Small intestine (tissue), 7 donors: ENCODE results near the gene OGFOD2. TPM values are rescaled to one million over a fixed set of nuclear protein-coding genes. Genes with fewer than 3 reads are reported as not detected.

ENCODE experiments used
- DNase-seq, 2 donors: peaks; one replicate each; pipeline versions ENCODE4 v3.0.0 to v3.0.0-alpha.2; 2013
- FAIRE-seq: peaks from 2 replicates; lab custom pipeline; 2012; peaks lifted over from hg19 to GRCh38; lab: Jason Lieb, UNC
- H3K27ac ChIP-seq, 3 donors: one replicate each; pipeline ENCODE4 v1.5.1; 2013; ENCODE audit warnings: low read length in 2 of 3, mild to moderate bottlenecking in 2 of 3, control low read depth in 1 of 3, inconsistent platforms in 1 of 3, low read depth in 1 of 3, moderate library complexity in 1 of 3
- H3K27me3 ChIP-seq, 3 donors: one replicate each; pipeline ENCODE4 v1.6.1; 2013; ENCODE audit warnings: low read length in 3 of 3, inconsistent platforms in 1 of 3; ENCODE audit not compliant: control insufficient read depth in 3 of 3, insufficient read depth in 3 of 3
- H3K36me3 ChIP-seq, 3 donors: one replicate each; pipeline ENCODE4 v1.6.1; 2013; ENCODE audit warnings: low read length in 3 of 3, inconsistent platforms in 1 of 3, low read depth in 1 of 3, mild to moderate bottlenecking in 1 of 3, moderate library complexity in 1 of 3; ENCODE audit not compliant: control insufficient read depth in 3 of 3, insufficient read depth in 2 of 3
- H3K4me1 ChIP-seq, 3 donors: one replicate each; pipeline ENCODE4 v1.6.1; 2013; ENCODE audit warnings: low read length in 2 of 3, inconsistent platforms in 1 of 3, low read depth in 1 of 3, mild to moderate bottlenecking in 1 of 3, moderate library complexity in 1 of 3; ENCODE audit not compliant: control insufficient read depth in 3 of 3, insufficient read depth in 2 of 3
- H3K4me3 ChIP-seq, 3 donors: one replicate each; pipeline ENCODE4 v1.5.1; 2013; ENCODE audit warnings: low read length in 3 of 3, control low read depth in 1 of 3, inconsistent platforms in 1 of 3, low read depth in 1 of 3, mild to moderate bottlenecking in 1 of 3, moderate library complexity in 1 of 3
- H3K9me3 ChIP-seq, 2 donors: one replicate each; pipeline ENCODE4 v1.6.1; 2013; ENCODE audit warnings: low read depth in 1 of 2, low read length in 1 of 2; ENCODE audit not compliant: control insufficient read depth in 2 of 2, insufficient read depth in 1 of 2
- WGBS, 3 donors: extraction: QIAGEN DNeasy Blood & Tissue Kit; methylation state at CpG; one replicate each; pipeline ENCODE4 v1.1.7; 2013; 5-methylcytosine and 5-hydroxymethylcytosine counted together
- polyA plus RNA-seq, 4 donors: library from polyadenylated mRNA; stranded (reverse) in 3 of 4; unstranded in 1 of 4; fragments of 200-250 nt in 3 of 4; fragments of 120-200 nt in 1 of 4; gene quantifications; one replicate each; pipeline versions ENCODE4 v1.2.1 to v1.2.3, GENCODE V29; 2013
- donor health status: healthy with polysubstance abuse.
- donor health status: control.
- donor health status: control.
- donor health status: Bipolar disorder and iron deficiency.
- donor health status: healthy.

The OGFOD2 gene
- polyA plus RNA-seq, 4 donors: 25.0 to 30.3 (median 27.4) TPM

GRCh38 chr12:122977153-122977552 lies 2.1 kb downstream of the OGFOD2 start:
- H3K27ac ChIP-seq: no peak overlapping the region
- no peak for FAIRE-seq
- H3K36me3 ChIP-seq: peaks cover 0 to 41% (median 0%) of the 10 kb centered on the region in 3 donors
- H3K9me3 ChIP-seq: no peaks in the 10 kb centered on the region
- peaks cover 10 to 50% (median 10%) of the 10 kb centered on the region in 3 donors for H3K4me1 ChIP-seq
- 82 to 90% (median 88%) methylated on average over 6 of the region's 6 CpGs for WGBS, 3 donors
- no peaks in the 10 kb centered on the region for H3K27me3 ChIP-seq
- H3K4me3 ChIP-seq: no peak overlapping the region
- DNase-seq: no peak

GRCh38 chr12:122977655-122978392 lies 2.8 kb downstream of the OGFOD2 start:
- no peaks in the 10 kb centered on the region for H3K9me3 ChIP-seq
- H3K36me3 ChIP-seq: peaks cover 0 to 48% (median 0%) of the 10 kb centered on the region in 3 donors
- FAIRE-seq (no peak), DNase-seq (no peak)
- WGBS, 3 donors: 82 to 92% (median 85%) methylated on average over 9 of the region's 9 CpGs
- no peaks in the 10 kb centered on the region for H3K27me3 ChIP-seq
- peaks cover 10 to 55% (median 10%) of the 10 kb centered on the region in 3 donors for H3K4me1 ChIP-seq
- H3K4me3 ChIP-seq: no peak overlapping the region
- no peak overlapping the region for H3K27ac ChIP-seq

- DNase-seq (no peak), FAIRE-seq (no peak)
- Histone ChIP-seq H3K27me3 (no peaks in the 10 kb centered on the region), H3K36me3 (peaks cover 0 to 55% (median 0%) of the 10 kb centered on the region in 3 donors), H3K27ac (no peak overlapping the region), H3K4me3 (no peak overlapping the region), H3K4me1 (peaks cover 10 to 60% (median 10%) of the 10 kb centered on the region in 3 donors), H3K9me3 (no peaks in the 10 kb centered on the region)
- WGBS, 3 donors: 88 to 91% (median 89%) methylated on average over 19 to 21 of the region's 21 CpGs
These were observed 3.5 kb downstream of the OGFOD2 start for GRCh38 chr12:122978507-122978955.

- WGBS, 3 donors: 71 to 79% (median 75%) methylated on average over 27 to 28 of the region's 28 CpGs
- H3K27me3 ChIP-seq: no peaks in the 10 kb centered on the region
- peaks cover 10 to 61% (median 10%) of the 10 kb centered on the region in 3 donors for H3K4me1 ChIP-seq
- peak overlapping the region in 2 of 3 donors; percentile 91 to 93 for H3K4me3 ChIP-seq
- H3K27ac ChIP-seq: peak overlapping the region in 2 of 3 donors; percentile 59 to 85
- FAIRE-seq (no peak), DNase-seq (no peak)
- H3K9me3 ChIP-seq: no peaks in the 10 kb centered on the region
- H3K36me3 ChIP-seq: peaks cover 0 to 60% (median 2%) of the 10 kb centered on the region in 3 donors
These were observed 4.2 kb downstream of the OGFOD2 start for GRCh38 chr12:122979001-122979907.

- FAIRE-seq (no peak), DNase-seq (no peak)
- H3K36me3 ChIP-seq: peaks cover 0 to 65% (median 2%) of the 10 kb centered on the region in 3 donors
- WGBS, 3 donors: 4 to 6% (median 5%) methylated on average over 7 of the region's 7 CpGs
- H3K9me3 ChIP-seq: no peaks in the 10 kb centered on the region
- peaks cover 10 to 67% (median 10%) of the 10 kb centered on the region in 3 donors for H3K4me1 ChIP-seq
- H3K27ac ChIP-seq: peak overlapping the region in 2 of 3 donors; percentile 59 to 85
- H3K4me3 ChIP-seq: peak overlapping the region; percentile 83 to 93 (median 91)
- no peaks in the 10 kb centered on the region for H3K27me3 ChIP-seq
These were observed 4.8 kb downstream of the OGFOD2 start for GRCh38 chr12:122979908-122980182.

GRCh38 chr12:122980183-122981035 lies 5.4 kb downstream of the OGFOD2 start, which contains the start of gene ARL6IP4:
TSS of gene ARL6IP4 (plus strand) at chr12:122980681. CDS start at chr12:122981140, 459 bp downstream.
- H3K36me3 ChIP-seq: peaks cover 0 to 69% (median 2%) of the 10 kb centered on the region in 3 donors
- FAIRE-seq: no peak

GRCh38 chr12:122981036-122981471 lies 6.0 kb downstream of the OGFOD2 start:
- Histone ChIP-seq H3K9me3 (no peaks in the 10 kb centered on the region), H3K4me3 (peak overlapping the region; percentile 83 to 93 (median 91)), H3K4me1 (peaks cover 7 to 68% (median 10%) of the 10 kb centered on the region in 3 donors), H3K27ac (peak overlapping the region; percentile 66 to 85 (median 72)), H3K36me3 (peaks cover 0 to 72% (median 2%) of the 10 kb centered on the region in 3 donors), H3K27me3 (no peaks in the 10 kb centered on the region)
- DNase-seq: no peak
- FAIRE-seq: no peak
- WGBS, 3 donors: 1 to 2% (median 1%) methylated on average over 32 to 40 of the region's 40 CpGs

More at GRCh38 chr12:122980183-122981035, 5.4 kb downstream of the OGFOD2 start, which contains the start of gene ARL6IP4:
- peak within 1 kb of the TSS; percentile 66 to 85 (median 72) for H3K27ac ChIP-seq
- no peaks in the 10 kb centered on the region for H3K27me3 ChIP-seq
- peak within 1 kb of the TSS; percentile 83 to 93 (median 91) for H3K4me3 ChIP-seq
- peak; percentile 65 to 87 for DNase-seq
- peaks cover 10 to 72% (median 10%) of the 10 kb centered on the region in 3 donors for H3K4me1 ChIP-seq
- 0 to 1% (median 0%) methylated on average over 62 to 96 of the region's 96 CpGs for WGBS, 3 donors
- no peaks in the 10 kb centered on the region for H3K9me3 ChIP-seq
